HCT116 (cell line): ENCODE results near the gene ZCCHC24. TPM values are rescaled to one million over a fixed set of nuclear protein-coding genes. Genes with fewer than 3 reads are reported as not detected.

Experiments
- ATAC-seq: fragments of 200-7000 bp; cut with Tn5 transposase; 2 replicates; pipeline ENCODE4 v1.9.1; 2020; ENCODE audit warnings: mild to moderate bottlenecking, moderate library complexity
- BruUV-seq: library from RNA; stranded (reverse); fragments of 400-500 nt; replicated peaks from 2 replicates; lab custom pipeline; 2021; lab: Mats Ljungman, UMichigan
- CTCF ChIA-PET: fragments of 300-600 bp; sonication (Branson Sonifier 250); formaldehyde crosslinking; loops from one replicate; lab custom pipeline; 2021; ENCODE audit warnings: antibody characterized with exemption; lab: Charles Lee
- POLR2A ChIA-PET: fragments of 300-600, 350-600 bp; sonication (Branson Sonifier 250); formaldehyde crosslinking; loops from one replicate; lab custom pipeline; 2021; ENCODE audit warnings: antibody characterized with exemption; lab: Charles Lee
- RAD21 ChIA-PET, 2 experiments: fragments of 300-600 bp; sonication (Branson Sonifier 250); formaldehyde crosslinking; loops; one replicate each; lab custom pipeline; 2023; ENCODE audit warnings: low total read pairs in 2 of 2; ENCODE audit not compliant: uncharacterized antibody in 2 of 2, unreplicated experiment in 2 of 2, low non-redundant PET in 1 of 2; lab: Charles Lee
- DNase-seq: peaks from one replicate; pipeline ENCODE4 v3.0.0-alpha.2; 2010; ENCODE audit warnings: low read depth, low spot score
- H2AFZ ChIP-seq: fragments of 200-600 bp; shearing (Covaris generic), sonication (generic); 2 replicates; pipeline ENCODE4 v1.6.1; 2017; ENCODE audit warnings: low read depth, mixed run types, mixed read lengths, antibody characterized with exemption, low read length; ENCODE audit not compliant: poor library complexity, severe bottlenecking
- H3K27ac ChIP-seq: 2 replicates; pipeline ENCODE4 v1.5.1; 2012; ENCODE audit warnings: low read depth, low read length
- H3K27me3 ChIP-seq: fragments of 200-600 bp; sonication (generic); 2 replicates; pipeline ENCODE4 v1.6.1; 2016; ENCODE audit warnings: mixed run types, low read length, mixed read lengths; ENCODE audit not compliant: insufficient read depth
- H3K36me3 ChIP-seq, 2 experiments: fragments of 200-500 bp in 1 of 2; fragments of 200-600 bp in 1 of 2; sonication (Bioruptor generic) in 1 of 2; sonication (generic) in 1 of 2; 2 replicates each; pipeline versions ENCODE4 v1.5.1 to v1.6.1; 2014 to 2016; ENCODE audit warnings: low read length in 2 of 2, inconsistent platforms in 1 of 2, mixed read lengths in 1 of 2, mixed run types in 1 of 2; ENCODE audit not compliant: insufficient read depth in 2 of 2, control insufficient read depth in 1 of 2
- H3K4me1 ChIP-seq, 2 experiments: fragments of 200-600 bp in 1 of 2; sonication (generic) in 1 of 2; 2 replicates each; pipeline versions ENCODE4 v1.5.1 to v1.6.1; 2012 to 2017; ENCODE audit warnings: low read length in 2 of 2, inconsistent platforms in 1 of 2, mild to moderate bottlenecking in 1 of 2, mixed read lengths in 1 of 2, mixed run types in 1 of 2, moderate library complexity in 1 of 2; ENCODE audit not compliant: insufficient read depth in 2 of 2, control insufficient read depth in 1 of 2
- H3K4me2 ChIP-seq: fragments of 200-600 bp; sonication (generic); 2 replicates; pipeline ENCODE4 v1.6.1; 2017; ENCODE audit warnings: mixed run types, low read length, mixed read lengths
- H3K4me3 ChIP-seq, 2 experiments: fragments of 200-600 bp in 1 of 2; sonication (generic) in 1 of 2; replicated peaks in 1 of 2; 2 replicates each; pipeline ENCODE4 v1.5.1; 2011 to 2016; ENCODE audit warnings: low read length in 2 of 2, control low read depth in 1 of 2, low read depth in 1 of 2, mild to moderate bottlenecking in 1 of 2, mixed read lengths in 1 of 2, mixed run types in 1 of 2
- H3K79me2 ChIP-seq: fragments of 200-600 bp; sonication (generic); 2 replicates; pipeline ENCODE4 v1.6.1; 2017; ENCODE audit warnings: mild to moderate bottlenecking, mixed run types, low read length, moderate library complexity, mixed read lengths; ENCODE audit not compliant: insufficient read depth
- H3K9ac ChIP-seq: fragments of 200-600 bp; sonication (generic); 2 replicates; pipeline ENCODE4 v1.6.1; 2016; ENCODE audit warnings: low read length, mixed read lengths
- H3K9me2 ChIP-seq: fragments of 200-600 bp; sonication (generic), shearing (Covaris generic); 2 replicates; pipeline ENCODE4 v1.6.1; 2017; ENCODE audit warnings: mixed run types, mild to moderate bottlenecking, moderate library complexity; ENCODE audit not compliant: insufficient read depth
- H3K9me3 ChIP-seq, 2 experiments: fragments of 200-500 bp in 1 of 2; fragments of 200-600 bp in 1 of 2; sonication (Bioruptor generic) in 1 of 2; sonication (generic) in 1 of 2; 2 replicates each; pipeline ENCODE4 v1.6.1; 2014 to 2017; ENCODE audit warnings: low read length in 2 of 2, mixed read lengths in 2 of 2, inconsistent platforms in 1 of 2, low read depth in 1 of 2, mild to moderate bottlenecking in 1 of 2, mixed run types in 1 of 2, moderate library complexity in 1 of 2; ENCODE audit not compliant: control insufficient read depth in 1 of 2, insufficient read depth in 1 of 2
- H4K20me1 ChIP-seq: fragments of 200-600 bp; sonication (generic), shearing (Covaris generic); 2 replicates; pipeline ENCODE4 v1.6.1; 2017; ENCODE audit warnings: mixed run types, mild to moderate bottlenecking, moderate library complexity; ENCODE audit not compliant: insufficient read depth
- ATF3 ChIP-seq: IDR thresholded peaks from 2 replicates; pipeline ENCODE4 v1.6.1; 2012
- CBX3 ChIP-seq: IDR thresholded peaks from 2 replicates; pipeline ENCODE4 v1.6.1; 2012; ENCODE audit warnings: low read depth
- CEBPB ChIP-seq: IDR thresholded peaks from 2 replicates; pipeline ENCODE4 v1.6.1; 2012; ENCODE audit warnings: low read depth
- CTCF ChIP-seq, 3 experiments: fragments of 200-600 bp in 1 of 3; sonication (generic) in 1 of 3; IDR thresholded peaks in 2 of 3; conservative IDR thresholded peaks in 1 of 3; 2 replicates each; pipeline ENCODE4 v1.5.1; 2012 to 2017; ENCODE audit warnings: low read depth in 2 of 3, low read length in 2 of 3, antibody characterized with exemption in 1 of 3, borderline replicate concordance in 1 of 3, control low read depth in 1 of 3, mild to moderate bottlenecking in 1 of 3, mixed read lengths in 1 of 3, mixed run types in 1 of 3, moderate library complexity in 1 of 3; ENCODE audit not compliant: insufficient read depth in 1 of 3
- EGR1 ChIP-seq: IDR thresholded peaks from 2 replicates; pipeline ENCODE4 v1.6.1; 2012; ENCODE audit warnings: low read depth
- ELF1 ChIP-seq: IDR thresholded peaks from 2 replicates; pipeline ENCODE4 v1.6.1; 2012; ENCODE audit warnings: low read depth, borderline replicate concordance
- EZH2 ChIP-seq: fragments of 200-600 bp; sonication (generic); IDR thresholded peaks from 2 replicates; pipeline ENCODE4 v1.6.1; 2017; ENCODE audit warnings: antibody characterized with exemption, mixed run types
- EZH2phosphoT487 ChIP-seq: fragments of 200-600 bp; IDR thresholded peaks from 2 replicates; pipeline ENCODE4 v1.6.1; 2018; ENCODE audit warnings: antibody characterized with exemption, borderline replicate concordance
- JUND ChIP-seq: IDR thresholded peaks from 2 replicates; pipeline ENCODE4 v1.6.1; 2012
- MAX ChIP-seq: IDR thresholded peaks from 2 replicates; pipeline ENCODE4 v1.6.1; 2012
- POLR2AphosphoS5 ChIP-seq: IDR thresholded peaks from 2 replicates; pipeline ENCODE4 v1.6.1; 2011; ENCODE audit warnings: mild to moderate bottlenecking, low read depth, low read length, moderate library complexity
- RAD21 ChIP-seq: IDR thresholded peaks from 2 replicates; pipeline ENCODE4 v1.6.1; 2012; ENCODE audit warnings: low read depth, mild to moderate bottlenecking
- SIN3A ChIP-seq: IDR thresholded peaks from 2 replicates; pipeline ENCODE4 v1.6.1; 2012; ENCODE audit warnings: low read depth
- SP1 ChIP-seq: IDR thresholded peaks from 2 replicates; pipeline ENCODE4 v1.6.1; 2012; ENCODE audit warnings: low read depth
- SRF ChIP-seq: IDR thresholded peaks from 2 replicates; pipeline ENCODE4 v1.6.1; 2012; ENCODE audit warnings: low read depth
- TCF7L2 ChIP-seq: IDR thresholded peaks from 2 replicates; pipeline ENCODE4 v1.7.0; 2011; ENCODE audit warnings: borderline replicate concordance, inconsistent platforms; ENCODE audit not compliant: insufficient read depth, insufficient read length; ENCODE audit errors: extremely low read depth
- YY1 ChIP-seq: IDR thresholded peaks from 2 replicates; pipeline ENCODE4 v1.6.1; 2011; ENCODE audit warnings: low read length, low read depth, moderate library complexity, mild to moderate bottlenecking; ENCODE audit not compliant: insufficient replicate concordance; ENCODE audit errors: extremely low read depth
- ZBTB33 ChIP-seq: IDR thresholded peaks from 2 replicates; pipeline ENCODE4 v1.6.1; 2011; ENCODE audit warnings: mild to moderate bottlenecking, low read length, moderate library complexity; ENCODE audit not compliant: insufficient replicate concordance; ENCODE audit errors: extremely low read depth
- ZFX ChIP-seq: fragments of 450-650 bp; IDR thresholded peaks from 2 replicates; pipeline ENCODE4 v1.6.1; 2017
- intact Hi-C: fragments of 100-400 bp; cut with micrococcal nuclease; formaldehyde crosslinking; loops from 2 replicates; pipeline ENCODE4 v1.10.0; 2022
- total RNA-seq: library from RNA; stranded (reverse); gene quantifications from one replicate; pipeline ENCODE4 v1.2.1, GENCODE V29; 2021; ENCODE audit not compliant: unreplicated experiment

Gene ZCCHC24
- total RNA-seq, 1 experiment from 2014 or later, result 7.0 TPM

GRCh38 chr10:79471776-79472175 is 26.4 kb upstream of the ZCCHC24 start:
- CTCF ChIA-PET, result no interaction called here
- no peak overlapping the region for H3K27ac ChIP-seq

More at GRCh38 chr10:79471776-79472175, 26.4 kb upstream of the ZCCHC24 start:
- POLR2A ChIA-PET, result no interaction called here
- no peak for ATAC-seq
- TF ChIP-seq CEBPB (no peak), POLR2AphosphoS5 (no peak), EGR1 (no peak), MAX (no peak), SRF (no peak), ZFX (no peak), CTCF (IDR thresholded peaks at IDR 0.05 in 2 of 3, conservative IDR thresholded peaks at IDR 0.05 in 1 of 3; ENCODE audit: borderline replicate concordance in 1 of 3, insufficient read depth in 1 of 3, low read depth in 2 of 3, low read length in 2 of 3) (no peak), EZH2phosphoT487 (no peak), RAD21 (no peak), CBX3 (no peak), SP1 (no peak), YY1 (no peak), ZBTB33 (no peak), SIN3A (no peak), TCF7L2 (no peak), ELF1 (no peak), EZH2 (no peak), JUND (no peak), ATF3 (no peak)
- no peak overlapping the region for H3K4me2 ChIP-seq
- H4K20me1 ChIP-seq, result no peaks in the 10 kb centered on the region
- H3K79me2 ChIP-seq, result no peaks in the 10 kb centered on the region
- BruUV-seq, result no TSS peak
- no peak overlapping the region for H3K9ac ChIP-seq
- H3K9me3 ChIP-seq, result no peaks in the 10 kb centered on the region
- H3K36me3 ChIP-seq, result no peaks in the 10 kb centered on the region
- RAD21 ChIA-PET, result no interaction called here
- H3K27me3 ChIP-seq, result no peaks in the 10 kb centered on the region
- no peak overlapping the region for H3K4me3 ChIP-seq
- no peak for DNase-seq
- H3K4me1 ChIP-seq, result no peaks in the 10 kb centered on the region
- no peak overlapping the region for H2AFZ ChIP-seq
- intact Hi-C loops, result no loop called here
- no peaks in the 10 kb centered on the region for H3K9me2 ChIP-seq
